Measurements from ENCODE around the gene PLXNB3. TPM values are rescaled to one million over a fixed set of nuclear protein-coding genes. Genes with fewer than 3 reads are reported as not detected.

PLXNB3 gene
- total and polyA plus RNA-seq, 7 donors = 0.60 to 50.1 (median 11.2) TPM; not detected in 1

GRCh38 chrX:153764786-153765137 is 713 bp downstream of the PLXNB3 start:
- 73 to 89% methylated on average over 7 of the region's 7 CpGs for WGBS, 2 donors

DNA sequence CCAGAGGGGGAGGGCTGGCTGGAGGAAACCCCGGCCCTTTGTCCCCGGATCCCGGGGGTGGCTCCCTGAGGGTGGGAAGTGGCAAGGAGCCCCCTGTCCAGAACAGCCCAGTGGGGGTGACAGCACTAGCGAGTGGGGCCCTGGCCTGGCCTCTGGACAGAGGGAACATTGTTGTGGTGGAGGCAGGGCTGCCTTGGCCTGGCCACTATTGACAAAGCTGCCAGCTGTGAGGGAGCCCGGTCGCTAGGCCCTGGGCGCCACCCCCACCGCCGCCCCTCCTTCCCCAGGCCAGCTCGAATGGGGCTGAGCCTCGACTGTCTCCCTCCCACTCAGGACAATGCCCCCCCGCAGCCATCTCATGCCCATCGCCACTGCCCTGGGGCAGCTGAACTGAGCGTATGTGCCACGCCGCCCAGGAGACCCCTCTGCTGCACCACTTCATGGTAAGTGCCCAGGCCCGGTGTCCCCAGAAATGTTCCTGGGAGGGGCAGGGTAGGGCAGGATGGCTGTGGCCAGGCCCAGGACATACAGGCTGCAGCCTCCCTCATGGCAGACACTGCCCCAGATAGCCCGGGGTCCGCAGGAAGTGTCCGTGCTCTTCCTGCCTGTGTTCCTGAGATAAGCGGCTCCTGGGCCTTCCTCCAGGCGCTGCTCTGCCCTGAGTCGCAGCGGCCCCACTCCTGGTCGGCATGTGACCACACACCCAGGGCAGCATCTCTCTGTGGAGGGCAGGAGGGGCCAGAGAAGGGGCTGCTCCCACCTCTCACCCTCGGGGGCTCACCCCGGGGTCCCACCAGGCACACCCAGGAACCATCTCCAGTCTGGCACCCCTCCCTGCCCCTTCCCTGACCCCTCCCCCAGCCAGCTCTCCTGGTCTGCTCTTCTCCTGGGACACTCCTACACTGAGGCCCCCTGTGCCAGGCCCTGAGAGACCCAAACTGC is 1.4 kb downstream of the PLXNB3 start:
- peak overlapping the region; percentile 14 to 51 (median 46) for H3K4me3 ChIP-seq
- no peaks in the 10 kb centered on the region for H3K27me3 ChIP-seq
- peaks cover 0 to 34% (median 16%) of the 10 kb centered on the region in 4 donors for H3K4me1 ChIP-seq
- intact Hi-C loops (cut with DNase I) = loop anchor here (1.0 to 2.0 kb wide), 2 partner anchors 63 to 187 kb away; no protein-coding TSS in a partner anchor
- peak; percentile 78 for DNase-seq
- 61 to 68% methylated on average over 27 of the region's 27 CpGs for WGBS, 2 donors
- H3K36me3 ChIP-seq = peaks cover 0 to 16% (median 0%) of the 10 kb centered on the region in 4 donors
- no peak for TF ChIP-seq EP300 (IDR thresholded peaks at IDR 0.05)
- TF ChIP-seq CTCF (IDR thresholded peaks at IDR 0.05) = no peak
- peak in 1 of 4 donors; percentile 39 for TF ChIP-seq POLR2AphosphoS5 (IDR thresholded peaks at IDR 0.05)
- no peak for TF ChIP-seq POLR2A (IDR thresholded peaks at IDR 0.05)
- no peaks in the 10 kb centered on the region for H3K9me3 ChIP-seq
- H3K27ac ChIP-seq = peak overlapping the region; percentile 75 to 86 (median 82)

More at GRCh38 chrX:153764786-153765137, 713 bp downstream of the PLXNB3 start:
- peak overlapping the region; percentile 14 to 51 (median 46) for H3K4me3 ChIP-seq
- no peaks in the 10 kb centered on the region for H3K27me3 ChIP-seq
- intact Hi-C loops (cut with DNase I) = loop anchor here (2.0 kb wide), 1 partner anchor 188 kb away; no protein-coding TSS in a partner anchor
- no peak for TF ChIP-seq EP300 (IDR thresholded peaks at IDR 0.05)
- TF ChIP-seq CTCF (IDR thresholded peaks at IDR 0.05) = no peak
- no peak for TF ChIP-seq POLR2AphosphoS5 (IDR thresholded peaks at IDR 0.05)
- TF ChIP-seq POLR2A (IDR thresholded peaks at IDR 0.05) = no peak
- peaks cover 0 to 9% (median 0%) of the 10 kb centered on the region in 4 donors for H3K36me3 ChIP-seq
- H3K9me3 ChIP-seq = no peaks in the 10 kb centered on the region
- peak overlapping the region; percentile 75 to 86 (median 82) for H3K27ac ChIP-seq
- DNase-seq = peak; percentile 74
- peaks cover 0 to 34% (median 16%) of the 10 kb centered on the region in 4 donors for H3K4me1 ChIP-seq

DNA sequence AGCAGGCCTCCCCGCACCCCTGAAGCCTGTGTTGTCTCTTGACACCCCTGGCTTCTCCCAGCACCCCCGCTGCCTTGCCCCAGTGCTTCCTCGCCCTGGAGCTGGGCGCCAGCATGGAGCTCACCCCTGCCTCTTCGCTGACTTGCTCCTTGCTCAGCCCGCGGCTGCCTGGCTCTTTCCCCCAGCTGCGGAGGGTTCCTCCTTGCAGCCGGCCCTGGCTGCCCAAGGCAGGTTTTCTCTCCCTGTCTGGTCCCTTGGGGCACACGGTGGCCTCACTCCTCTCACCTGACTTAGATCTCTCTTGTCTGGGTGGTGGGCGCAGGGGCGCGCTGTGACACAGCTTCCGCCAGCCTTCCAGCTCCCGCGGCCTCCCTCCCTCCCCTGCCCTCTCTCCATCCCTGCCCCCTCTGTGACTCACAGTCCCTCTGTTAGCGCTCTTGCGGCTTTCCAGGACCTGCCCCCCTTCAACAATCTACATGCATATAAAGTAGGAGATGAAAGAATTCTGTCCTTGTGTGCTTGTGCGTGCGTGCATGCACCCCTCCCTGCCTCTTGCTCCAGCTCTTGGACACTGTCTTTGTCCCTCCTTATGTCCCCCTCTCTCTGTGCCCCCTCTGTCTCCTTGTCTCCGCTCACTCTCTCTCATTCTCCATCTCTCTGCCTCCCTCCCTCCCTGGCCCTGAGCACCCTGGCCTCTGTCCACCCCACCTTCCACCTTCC is 2.2 kb downstream of the PLXNB3 start:
- Histone ChIP-seq H3K4me3 (peak overlapping the region; percentile 14 to 51 (median 46)), H3K36me3 (peaks cover 0 to 24% (median 0%) of the 10 kb centered on the region in 4 donors), H3K9me3 (no peaks in the 10 kb centered on the region), H3K27ac (peak overlapping the region; percentile 75 to 86 (median 82)), H3K4me1 (peaks cover 0 to 34% (median 16%) of the 10 kb centered on the region in 4 donors), H3K27me3 (no peaks in the 10 kb centered on the region)
- no peak for TF ChIP-seq CTCF (IDR thresholded peaks at IDR 0.05)
- TF ChIP-seq EP300 (IDR thresholded peaks at IDR 0.05) = no peak
- peak in 1 of 2 donors; percentile 33 for TF ChIP-seq POLR2A (IDR thresholded peaks at IDR 0.05)
- peak; percentile 28 to 74 (median 57) for TF ChIP-seq POLR2AphosphoS5 (IDR thresholded peaks at IDR 0.05)
- intact Hi-C loops (cut with DNase I) = loop anchor here (1.0 kb wide), 1 partner anchor 62 kb away; no protein-coding TSS in a partner anchor
- peak; percentile 77 for DNase-seq
- WGBS, 2 donors = 30 to 61% methylated on average over 21 of the region's 21 CpGs

DNA sequence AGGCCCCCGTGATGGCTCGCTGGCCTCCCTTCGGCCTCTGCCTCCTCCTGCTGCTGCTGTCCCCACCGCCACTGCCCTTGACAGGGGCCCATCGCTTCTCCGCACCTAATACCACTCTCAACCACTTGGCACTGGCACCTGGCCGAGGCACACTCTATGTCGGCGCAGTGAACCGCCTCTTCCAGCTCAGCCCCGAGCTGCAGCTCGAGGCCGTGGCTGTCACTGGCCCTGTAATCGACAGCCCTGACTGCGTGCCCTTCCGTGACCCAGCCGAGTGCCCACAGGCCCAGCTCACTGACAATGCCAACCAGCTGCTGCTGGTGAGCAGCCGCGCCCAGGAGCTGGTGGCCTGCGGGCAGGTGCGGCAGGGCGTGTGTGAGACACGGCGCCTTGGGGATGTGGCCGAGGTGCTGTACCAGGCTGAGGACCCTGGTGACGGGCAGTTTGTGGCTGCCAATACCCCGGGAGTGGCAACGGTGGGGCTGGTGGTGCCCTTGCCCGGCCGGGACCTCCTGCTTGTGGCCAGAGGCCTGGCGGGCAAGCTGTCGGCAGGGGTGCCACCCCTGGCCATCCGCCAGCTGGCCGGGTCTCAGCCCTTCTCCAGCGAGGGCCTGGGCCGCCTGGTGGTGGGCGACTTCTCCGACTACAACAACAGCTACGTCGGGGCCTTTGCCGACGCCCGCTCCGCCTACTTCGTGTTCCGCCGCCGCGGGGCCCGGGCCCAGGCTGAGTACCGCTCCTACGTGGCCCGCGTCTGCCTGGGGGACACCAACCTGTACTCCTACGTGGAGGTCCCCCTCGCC is 3.0 kb downstream of the PLXNB3 start:
- H3K4me3 ChIP-seq = peak overlapping the region in 3 of 4 donors; percentile 43 to 51 (median 48)
- intact Hi-C loops (cut with DNase I) = loop anchor here (1.0 kb wide), 1 partner anchor 61 kb away; no protein-coding TSS in a partner anchor
- H3K27ac ChIP-seq = peak overlapping the region in 3 of 4 donors; percentile 77 to 86 (median 86)
- peaks cover 0 to 34% (median 16%) of the 10 kb centered on the region in 4 donors for H3K4me1 ChIP-seq
- peaks cover 0 to 33% (median 0%) of the 10 kb centered on the region in 4 donors for H3K36me3 ChIP-seq
- no peak for TF ChIP-seq POLR2A (IDR thresholded peaks at IDR 0.05)
- TF ChIP-seq CTCF (IDR thresholded peaks at IDR 0.05) = no peak
- TF ChIP-seq EP300 (IDR thresholded peaks at IDR 0.05) = no peak
- no peak for TF ChIP-seq POLR2AphosphoS5 (IDR thresholded peaks at IDR 0.05)
- no peaks in the 10 kb centered on the region for H3K9me3 ChIP-seq
- DNase-seq = peak; percentile 66
- H3K27me3 ChIP-seq = no peaks in the 10 kb centered on the region
- 45 to 84% methylated on average over 56 of the region's 56 CpGs for WGBS, 2 donors
